Stimulated activated CD4-positive, alpha-beta T cell treated with anti-CD3 and anti-CD28 coated beads, TNF-alpha, amount 100 ng/mL, for 1 hour (primary cell): ENCODE measurements around the gene RILPL2.
"Not testable (repeated sequence)": the region's sequence is repeated elsewhere in the genome, so short reads cannot be mapped to it uniquely, and the experiment has no call there.

Source experiments
- DNase-seq, 3 donors: peaks; one replicate each; pipeline ENCODE4 v3.0.0-alpha.2; 2020; ENCODE audit warnings: low read depth in 3 of 3, low spot score in 1 of 3

Gene RILPL2

GRCh38 chr12:123407269-123407668, 29.2 kb downstream of the RILPL2 start:
- not testable (repeated sequence) for DNase-seq

GRCh38 chr12:123404581-123404980, 31.9 kb downstream of the RILPL2 start:
- no peak for DNase-seq

GRCh38 chr12:123401753-123402683, 34.5 kb downstream of the RILPL2 start:
- DNase-seq = no peak

GRCh38 chr12:123399255-123399617, 37.2 kb downstream of the RILPL2 start:
- no peak for DNase-seq

GRCh38 chr12:123398550-123399254, 37.8 kb downstream of the RILPL2 start:
- DNase-seq = no peak

GRCh38 chr12:123398177-123398549, 38.3 kb downstream of the RILPL2 start:
- no peak for DNase-seq

GRCh38 chr12:123397400-123397799, 39.1 kb downstream of the RILPL2 start:
- DNase-seq = no peak

- no peak for DNase-seq
Observed at GRCh38 chr12:123396954-123397353, 39.5 kb downstream of the RILPL2 start.

- no peak for DNase-seq
Observed at GRCh38 chr12:123396543-123396942, 39.9 kb downstream of the RILPL2 start.

- no peak for DNase-seq
Observed at GRCh38 chr12:123395236-123395635, 41.2 kb downstream of the RILPL2 start.

GRCh38 chr12:123393747-123394146, 42.7 kb downstream of the RILPL2 start:
- no peak for DNase-seq

GRCh38 chr12:123391546-123392343, 44.7 kb downstream of the RILPL2 start:
- no peak for DNase-seq

- no peak for DNase-seq
Observed at GRCh38 chr12:123390498-123391426, 45.7 kb downstream of the RILPL2 start.

- no peak for DNase-seq
Observed at GRCh38 chr12:123389560-123390351, 46.7 kb downstream of the RILPL2 start.

- no peak for DNase-seq
Observed at GRCh38 chr12:123388951-123389559, 47.4 kb downstream of the RILPL2 start.

- DNase-seq = peak in 2 of 3 donors; percentile 57 to 58
Observed at GRCh38 chr12:123388177-123388950, 48.1 kb downstream of the RILPL2 start.

- no peak for DNase-seq
Observed at GRCh38 chr12:123387508-123388176, 48.8 kb downstream of the RILPL2 start.

- not testable (repeated sequence) for DNase-seq
Observed at GRCh38 chr12:123385536-123385935, 50.9 kb downstream of the RILPL2 start.
